ENCODE data around the gene KCNC4.

The KCNC4 gene

DNA sequence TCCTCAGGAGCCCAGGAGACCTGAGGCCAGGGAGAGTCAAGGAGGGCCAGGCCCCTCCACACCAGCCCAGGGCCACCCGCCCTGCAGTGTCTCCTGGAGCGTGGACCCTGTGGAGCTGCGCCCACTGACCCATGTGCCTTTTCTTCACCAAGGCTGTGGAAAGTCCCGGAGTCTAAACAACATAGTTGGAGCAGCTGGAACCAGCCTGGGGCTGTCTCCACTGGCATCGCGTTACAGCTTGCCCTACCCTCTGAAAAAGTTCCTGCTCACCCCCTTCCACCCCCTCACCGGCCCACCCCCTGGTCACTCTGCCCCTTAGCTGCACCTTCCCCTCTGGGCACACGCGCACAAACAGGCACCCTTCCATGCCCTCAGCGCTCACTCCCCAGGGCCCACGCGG lies 18.3 kb downstream of the KCNC4 start:
- no peak for DNase-seq (ENCODE audit: low read depth)
- TF ChIP-seq, protein P1, sequence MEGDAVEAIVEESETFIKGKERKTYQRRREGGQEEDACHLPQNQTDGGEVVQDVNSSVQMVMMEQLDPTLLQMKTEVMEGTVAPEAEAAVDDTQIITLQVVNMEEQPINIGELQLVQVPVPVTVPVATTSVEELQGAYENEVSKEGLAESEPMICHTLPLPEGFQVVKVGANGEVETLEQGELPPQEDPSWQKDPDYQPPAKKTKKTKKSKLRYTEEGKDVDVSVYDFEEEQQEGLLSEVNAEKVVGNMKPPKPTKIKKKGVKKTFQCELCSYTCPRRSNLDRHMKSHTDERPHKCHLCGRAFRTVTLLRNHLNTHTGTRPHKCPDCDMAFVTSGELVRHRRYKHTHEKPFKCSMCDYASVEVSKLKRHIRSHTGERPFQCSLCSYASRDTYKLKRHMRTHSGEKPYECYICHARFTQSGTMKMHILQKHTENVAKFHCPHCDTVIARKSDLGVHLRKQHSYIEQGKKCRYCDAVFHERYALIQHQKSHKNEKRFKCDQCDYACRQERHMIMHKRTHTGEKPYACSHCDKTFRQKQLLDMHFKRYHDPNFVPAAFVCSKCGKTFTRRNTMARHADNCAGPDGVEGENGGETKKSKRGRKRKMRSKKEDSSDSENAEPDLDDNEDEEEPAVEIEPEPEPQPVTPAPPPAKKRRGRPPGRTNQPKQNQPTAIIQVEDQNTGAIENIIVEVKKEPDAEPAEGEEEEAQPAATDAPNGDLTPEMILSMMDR (IDR thresholded peaks at IDR 0.05; ENCODE audit: low read length, missing control alignments): no peak
- H3K4me3 ChIP-seq (replicated peaks; ENCODE audit: low read depth, low read length): no peak overlapping the region

DNA sequence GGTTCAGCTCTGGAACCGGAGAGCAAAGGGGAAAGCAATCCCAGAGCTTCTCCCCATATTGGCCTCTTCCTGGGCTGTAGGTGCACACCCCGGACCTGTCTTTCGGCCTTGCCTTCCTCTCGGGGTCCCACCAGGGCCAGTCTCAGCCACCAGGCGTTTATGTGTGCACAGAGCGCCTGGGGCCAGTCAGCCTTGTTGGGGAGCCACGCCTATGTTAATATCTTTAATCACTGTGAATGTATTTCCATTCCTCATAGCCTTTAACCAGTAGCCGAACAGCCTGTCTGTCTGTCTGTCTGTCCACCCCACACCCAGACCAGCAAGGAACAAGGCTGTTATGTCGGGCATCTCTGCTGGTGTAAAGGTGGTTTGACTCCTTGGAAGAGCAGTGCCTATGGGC lies 18.8 kb downstream of the KCNC4 start:
- no peak for DNase-seq (ENCODE audit: low read depth)
- H3K4me3 ChIP-seq (replicated peaks; ENCODE audit: low read depth, low read length): no peak overlapping the region
- TF ChIP-seq, protein P1 (IDR thresholded peaks at IDR 0.05; ENCODE audit: low read length, missing control alignments): no peak

DNA sequence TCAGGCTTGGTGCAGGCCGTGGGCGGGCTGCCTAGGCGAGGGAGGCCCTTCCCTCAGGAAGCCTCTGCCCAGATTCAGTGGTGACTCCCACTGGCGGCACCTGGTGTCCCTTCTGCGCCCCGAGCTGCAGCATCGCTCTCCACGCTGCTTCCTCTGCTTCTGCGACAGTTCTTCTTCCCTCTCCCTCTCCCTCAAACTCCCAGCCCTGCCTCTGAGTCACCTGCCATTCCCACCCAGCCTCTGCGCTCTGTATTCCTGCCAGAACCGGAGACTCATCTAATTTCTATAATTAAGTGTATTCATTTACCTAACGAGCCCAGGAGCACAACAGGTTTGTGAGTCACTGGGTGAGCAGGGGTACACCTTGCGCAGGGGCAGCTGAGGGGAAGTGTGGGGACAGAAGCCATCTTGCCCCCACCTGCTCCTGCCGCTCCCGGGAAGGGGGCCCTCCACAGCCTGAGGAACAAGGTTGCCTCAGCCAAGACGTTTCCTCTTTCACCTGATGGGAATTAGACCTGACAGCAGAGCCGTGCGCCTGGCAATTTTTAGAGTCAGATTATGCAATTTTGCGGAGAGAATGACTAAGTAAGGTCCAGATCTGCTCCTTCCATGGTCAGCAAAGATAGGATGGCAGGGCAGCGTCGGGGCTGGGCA lies 19.4 kb downstream of the KCNC4 start:
- TF ChIP-seq, protein P1 (IDR thresholded peaks at IDR 0.05; ENCODE audit: low read length, missing control alignments): no peak
- no peak overlapping the region for H3K4me3 ChIP-seq (replicated peaks; ENCODE audit: low read depth, low read length)
- no peak for DNase-seq (ENCODE audit: low read depth)

DNA sequence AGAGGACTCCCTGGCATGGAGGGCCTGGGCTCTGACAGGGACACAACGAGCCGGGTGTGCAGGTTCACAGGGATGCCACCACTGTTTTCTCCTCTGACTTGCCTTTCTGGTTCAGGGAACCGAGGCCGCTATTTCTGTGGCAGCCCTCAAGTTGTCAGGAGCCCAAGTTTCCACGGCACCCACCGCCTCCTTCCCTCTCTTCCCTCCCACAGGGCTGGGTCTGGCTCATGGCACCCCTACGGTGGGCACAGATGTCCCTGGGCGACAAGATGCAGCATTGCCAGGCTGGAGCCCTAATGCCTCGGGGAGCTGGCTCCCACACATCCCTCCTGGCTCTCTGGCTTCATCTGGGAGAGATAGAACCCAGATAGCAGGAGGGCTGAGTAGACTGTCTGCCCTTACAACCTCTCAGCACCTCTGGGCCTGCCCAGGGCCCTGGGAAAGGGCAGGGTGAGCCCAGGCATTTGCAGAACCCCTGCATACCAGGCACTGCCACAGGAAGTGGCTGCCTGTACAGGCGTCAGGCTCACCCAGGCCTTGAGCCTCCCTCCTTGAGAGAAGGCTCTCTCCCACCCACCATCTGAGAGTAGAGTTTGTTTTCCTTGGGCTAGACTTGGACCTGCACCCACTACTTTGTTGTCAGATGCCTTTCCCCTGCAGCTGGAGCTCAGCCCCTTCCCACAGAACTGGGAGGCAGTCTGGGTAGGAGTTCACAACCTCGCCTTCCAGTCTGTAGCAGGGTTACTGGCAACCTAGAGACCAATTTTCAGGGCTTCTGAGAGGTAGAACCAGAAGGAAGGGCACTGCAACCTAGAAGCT lies 20.5 kb downstream of the KCNC4 start:
- DNase-seq (ENCODE audit: low read depth): no peak
- no peak overlapping the region for H3K4me3 ChIP-seq (replicated peaks; ENCODE audit: low read depth, low read length)
- TF ChIP-seq, protein P1 (IDR thresholded peaks at IDR 0.05; ENCODE audit: low read length, missing control alignments): no peak

DNA sequence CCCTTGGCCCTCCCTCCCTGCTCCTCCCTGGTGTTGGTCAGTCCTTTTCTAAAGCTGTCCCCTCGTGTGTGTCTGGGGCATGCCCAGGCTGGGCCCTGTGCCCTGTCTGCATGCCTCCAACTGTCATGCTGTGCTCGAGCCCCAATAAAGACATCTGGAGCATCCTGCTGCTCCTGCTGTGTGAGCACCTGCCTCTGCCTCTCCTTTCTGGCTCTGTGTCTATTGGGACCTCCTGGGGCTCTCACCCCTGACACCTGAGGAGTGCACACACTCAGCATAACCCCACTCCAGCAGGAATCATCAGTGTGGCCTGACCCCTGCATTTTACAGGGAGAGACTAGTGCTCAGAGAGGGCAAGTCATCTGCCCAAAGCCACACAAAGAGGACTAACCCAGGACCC lies 23.7 kb downstream of the KCNC4 start:
- H3K4me3 ChIP-seq (replicated peaks; ENCODE audit: low read depth, low read length): no peak overlapping the region
- TF ChIP-seq, protein P1 (IDR thresholded peaks at IDR 0.05; ENCODE audit: low read length, missing control alignments): no peak
- no peak for DNase-seq (ENCODE audit: low read depth)

- H3K4me3 ChIP-seq (replicated peaks; ENCODE audit: low read depth, low read length): no peak overlapping the region
- TF ChIP-seq, protein P1 (IDR thresholded peaks at IDR 0.05; ENCODE audit: low read length, missing control alignments): no peak
- DNase-seq (ENCODE audit: low read depth): no peak
Observed at GRCh38 chr1:110234691-110235090, 24.6 kb downstream of the KCNC4 start.
